BJ (cell line): ENCODE results near the gene TMEM260. TPM values are rescaled to one million over a fixed set of nuclear protein-coding genes. Genes with fewer than 3 reads are reported as not detected.
"Not testable (repeated sequence)": the region's sequence is repeated elsewhere in the genome, so short reads cannot be mapped to it uniquely, and the experiment has no call there.

ENCODE experiments used
- CTCF ChIA-PET: fragments of 350-600 bp; formaldehyde crosslinking; extraction: SDS; loops from one replicate; lab custom pipeline; 2021; ENCODE audit warnings: antibody characterized with exemption, inconsistent platforms; lab: Yijun Ruan, JAX
- POLR2A ChIA-PET: fragments of 300-600 bp; sonication (Branson Sonifier 250); formaldehyde crosslinking; extraction: SDS; loops from one replicate; lab custom pipeline; 2021; ENCODE audit warnings: antibody characterized with exemption; lab: Charles Lee
- DNase-seq: peaks from one replicate; pipeline ENCODE4 v3.0.0-alpha.2; 2011; ENCODE audit warnings: low read depth
- H3K27me3 ChIP-seq: 2 replicates; pipeline ENCODE4 v1.6.0; 2011; ENCODE audit warnings: low read length; ENCODE audit not compliant: control insufficient read depth, insufficient read depth
- H3K36me3 ChIP-seq: 2 replicates; pipeline ENCODE4 v1.5.1; 2011; ENCODE audit warnings: low read length; ENCODE audit not compliant: control insufficient read depth, insufficient read depth
- H3K4me3 ChIP-seq: 2 replicates; pipeline ENCODE4 v1.5.1; 2011; ENCODE audit warnings: low read depth, mild to moderate bottlenecking, control low read depth, low read length
- CTCF ChIP-seq: IDR thresholded peaks from 2 replicates; pipeline ENCODE4 v1.5.1; 2011; ENCODE audit warnings: low read depth, mild to moderate bottlenecking, control low read depth, inconsistent platforms, low read length, moderate library complexity; ENCODE audit not compliant: insufficient read depth
- polyA plus RNA-seq: library from polyadenylated mRNA; depleted of rRNA; stranded (reverse); fragments of >200 nt; gene quantifications from 2 replicates; pipeline ENCODE4 v1.2.3, GENCODE V29; 2011; rRNA removed

Gene TMEM260
- polyA plus RNA-seq, 1 experiment = 9.8 TPM

- Histone ChIP-seq H3K36me3 (no peaks in the 10 kb centered on the region), H3K27me3 (no peaks in the 10 kb centered on the region), H3K4me3 (no peak overlapping the region)
- no peak for TF ChIP-seq CTCF
- POLR2A ChIA-PET = no interaction called here
- no peak for DNase-seq
- CTCF ChIA-PET = no interaction called here
These were observed 106.8 kb downstream of the TMEM260 start for GRCh38 chr14:56686416-56686815.

- POLR2A ChIA-PET = no interaction called here
- no peak for TF ChIP-seq CTCF
These were observed 107.5 kb downstream of the TMEM260 start for GRCh38 chr14:56687123-56687522.

GRCh38 chr14:56694609-56695008, 115.0 kb downstream of the TMEM260 start:
- Histone ChIP-seq H3K4me3 (no peak overlapping the region), H3K27me3 (no peaks in the 10 kb centered on the region), H3K36me3 (no peaks in the 10 kb centered on the region)
- ChIA-PET CTCF (no interaction called here), POLR2A (no interaction called here)
- no peak for TF ChIP-seq CTCF
- no peak for DNase-seq

More at GRCh38 chr14:56687123-56687522, 107.5 kb downstream of the TMEM260 start:
- no peak for DNase-seq
- Histone ChIP-seq H3K36me3 (no peaks in the 10 kb centered on the region), H3K27me3 (no peaks in the 10 kb centered on the region), H3K4me3 (no peak overlapping the region)
- CTCF ChIA-PET = no interaction called here

GRCh38 chr14:56695216-56695615, 115.6 kb downstream of the TMEM260 start:
- POLR2A ChIA-PET, CTCF ChIA-PET, DNase-seq, H3K4me3 ChIP-seq, H3K27me3 ChIP-seq, H3K36me3 ChIP-seq: not testable (repeated sequence)

Other genes starting within 250 kb of the TMEM260 start
- not detected in 2 replicates for gene OTX2, start 230.7 kb downstream of the TMEM260 start, polyA plus RNA-seq